Hindlimb muscle (tissue), 1 donor: ENCODE data around the gene CUL3. TPM values are rescaled to one million over a fixed set of nuclear protein-coding genes. Genes with fewer than 3 reads are reported as not detected.

Experiments used
- polyA plus RNA-seq: library from polyadenylated mRNA; unstranded; fragments of 120-200 nt; gene quantifications from one replicate; pipeline ENCODE4 v1.2.1, GENCODE V29; 2013; ENCODE audit not compliant: insufficient read length

The CUL3 gene
- polyA plus RNA-seq, 1 donor: 80.6 TPM

Other genes with a start within 250 kb of the CUL3 start
- gene FAM124B, start 183.3 kb downstream of the CUL3 start, polyA plus RNA-seq: 7.0 TPM
- not detected for gene CCDC195, start 131.0 kb upstream of the CUL3 start, polyA plus RNA-seq